GM18907 (cell line): ENCODE data around the gene CCDC110.
"Not testable (repeated sequence)": the region's sequence is repeated elsewhere in the genome, so short reads cannot be mapped to it uniquely, and the experiment has no call there.

Experiments
- ATAC-seq: cut with Tn5 transposase; IDR thresholded peaks from one replicate; pipeline ENCODE4 v1.9.1; 2021; ENCODE audit warnings: mild to moderate bottlenecking, moderate library complexity; ENCODE audit not compliant: unreplicated experiment

The CCDC110 gene

DNA sequence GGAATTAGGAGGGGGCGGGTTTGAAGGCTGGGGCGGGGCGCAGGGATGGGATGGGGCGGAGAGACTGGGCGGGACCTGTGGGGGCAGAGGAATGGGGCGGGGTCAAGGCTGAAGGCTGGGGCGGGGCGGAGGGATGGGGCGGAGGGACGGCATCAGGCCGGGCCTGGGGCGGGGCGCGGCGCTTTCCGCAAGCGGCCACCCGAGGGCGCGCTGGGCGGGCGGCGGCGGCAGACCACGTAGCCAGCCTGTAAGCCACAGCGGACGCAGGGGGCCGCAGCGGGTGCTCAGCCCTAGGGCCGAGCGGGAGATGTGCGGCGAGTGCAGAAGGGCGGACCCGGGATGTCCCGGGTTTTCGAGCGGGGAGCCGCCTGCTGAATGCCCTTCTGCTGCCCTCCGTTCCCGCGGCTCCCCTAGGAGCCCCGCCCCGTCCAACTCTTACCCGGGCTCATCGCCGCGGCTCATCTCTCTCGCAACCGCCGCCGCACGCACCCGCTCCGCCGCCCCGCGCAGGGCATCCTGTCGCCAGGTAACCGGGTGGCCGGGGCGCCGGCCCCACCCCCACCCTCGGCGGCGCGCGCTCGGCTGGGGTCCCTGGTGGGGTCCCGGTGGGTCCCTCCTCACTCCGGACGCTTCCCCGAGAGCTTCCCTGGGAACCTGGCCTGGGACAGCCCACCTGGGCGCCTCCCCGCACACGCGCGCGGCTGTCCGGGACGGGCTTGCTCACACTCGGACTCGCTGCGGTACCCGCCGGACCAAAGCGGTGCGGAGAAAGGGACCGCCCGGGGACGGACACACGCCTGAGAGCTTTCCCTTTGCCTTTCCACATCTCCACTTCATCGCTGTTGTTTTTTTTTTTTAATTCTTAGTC, at the start of gene CCDC110:
Gene CCDC110 (minus strand): TSS at position 499 of the 868 bp plus-strand sequence. CDS start 50 bp downstream, at position 449.
- ATAC-seq, result peak; percentile 89

DNA sequence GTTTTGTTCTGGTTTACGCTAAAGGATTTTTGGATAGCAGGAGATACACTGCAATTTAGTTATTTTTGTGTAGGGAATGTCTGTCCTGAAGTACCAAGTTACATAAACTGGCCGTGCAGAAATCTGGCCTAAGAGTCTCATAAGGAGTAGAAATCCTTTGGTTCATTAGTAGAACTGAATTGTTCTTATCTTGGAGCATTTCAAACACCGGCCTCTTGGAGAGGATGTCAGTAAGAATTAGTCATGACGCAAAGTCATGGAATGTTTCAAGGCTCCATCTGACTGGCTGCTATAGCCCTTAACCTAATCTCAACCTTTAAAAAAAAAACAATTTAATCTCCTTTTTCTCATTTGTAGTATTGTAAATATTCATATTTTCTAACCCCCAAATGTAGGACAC, 48.6 kb upstream of the CCDC110 start:
- ATAC-seq, result no peak

DNA sequence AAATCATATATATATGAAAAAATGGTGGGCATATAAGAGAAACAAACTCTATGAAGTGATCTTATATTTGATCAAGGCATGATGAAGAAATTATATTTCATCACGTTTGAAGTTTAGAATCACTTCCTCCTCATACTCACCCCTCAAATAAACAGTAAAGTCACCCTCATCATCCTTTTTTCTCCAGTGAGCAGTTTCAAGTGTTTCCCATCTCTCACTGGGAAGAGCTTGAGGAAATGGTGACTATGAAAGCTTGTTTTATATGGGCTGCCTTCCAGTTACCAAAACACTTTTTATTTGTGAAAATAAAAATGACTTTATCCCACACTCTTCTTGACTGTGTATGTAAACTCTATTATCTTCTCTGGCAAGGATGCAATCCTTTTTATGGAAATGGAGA, 47.0 kb upstream of the CCDC110 start:
- ATAC-seq, result no peak

DNA sequence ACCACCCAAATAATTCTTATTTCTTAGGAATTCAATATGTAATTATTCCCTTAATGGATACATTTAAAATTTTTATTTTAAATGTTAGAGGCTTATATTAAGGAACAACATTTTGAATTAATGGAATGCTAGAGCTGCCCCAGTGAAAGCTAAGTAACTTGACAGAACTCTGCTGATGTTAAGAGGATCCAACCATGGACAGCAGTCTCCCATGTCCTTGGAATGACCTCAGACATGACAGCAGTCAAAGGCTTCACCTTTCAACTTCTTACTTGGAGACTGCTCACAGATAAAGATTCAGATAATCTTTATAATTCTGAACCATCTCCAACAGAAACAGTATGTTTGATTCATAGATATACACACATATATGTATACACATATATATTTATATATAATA, 46.5 kb upstream of the CCDC110 start:
- ATAC-seq, result no peak

DNA sequence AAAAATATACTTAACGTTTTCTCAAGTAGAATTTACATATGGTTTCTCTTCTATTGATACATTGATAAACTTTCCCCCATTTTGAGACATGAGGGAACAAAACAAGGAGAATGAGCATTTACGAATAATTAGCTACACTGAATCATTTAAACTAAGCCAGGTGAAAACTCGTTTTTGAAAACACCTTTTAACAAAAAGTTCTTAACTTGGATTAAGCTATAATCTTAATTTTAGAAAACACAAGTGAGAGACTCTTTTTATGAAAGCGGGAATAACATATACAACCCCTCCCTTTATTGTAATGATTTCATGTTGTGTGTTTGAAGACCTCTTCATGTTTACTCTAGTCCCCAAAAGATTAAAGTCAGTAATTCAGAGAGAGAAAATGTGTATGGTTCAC, 43.7 kb upstream of the CCDC110 start:
- no peak for ATAC-seq

DNA sequence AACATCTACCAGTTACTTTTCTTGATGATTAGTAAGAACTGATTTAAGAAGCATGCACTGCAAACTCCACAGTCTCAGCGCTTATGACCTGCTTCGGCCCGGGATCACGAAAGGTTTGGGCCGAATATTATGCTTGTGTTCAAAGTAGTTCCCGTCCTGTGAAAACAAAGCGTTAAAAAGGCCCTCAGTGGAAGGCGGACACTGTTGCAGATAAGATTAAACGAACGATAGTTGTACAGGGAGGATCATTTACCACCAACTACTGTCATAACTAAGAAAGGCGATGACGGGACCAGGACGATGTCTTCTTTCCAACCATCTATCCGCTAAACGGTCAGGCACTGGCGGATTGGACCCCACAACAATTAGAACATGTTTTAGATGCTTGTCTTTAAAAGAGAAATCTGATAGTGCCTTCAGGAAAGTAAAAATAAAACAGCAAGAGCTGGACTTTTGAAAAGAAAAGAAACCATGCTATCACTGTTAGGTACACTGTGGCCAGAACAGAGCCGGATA, 42.7 kb upstream of the CCDC110 start:
- no peak for ATAC-seq

DNA sequence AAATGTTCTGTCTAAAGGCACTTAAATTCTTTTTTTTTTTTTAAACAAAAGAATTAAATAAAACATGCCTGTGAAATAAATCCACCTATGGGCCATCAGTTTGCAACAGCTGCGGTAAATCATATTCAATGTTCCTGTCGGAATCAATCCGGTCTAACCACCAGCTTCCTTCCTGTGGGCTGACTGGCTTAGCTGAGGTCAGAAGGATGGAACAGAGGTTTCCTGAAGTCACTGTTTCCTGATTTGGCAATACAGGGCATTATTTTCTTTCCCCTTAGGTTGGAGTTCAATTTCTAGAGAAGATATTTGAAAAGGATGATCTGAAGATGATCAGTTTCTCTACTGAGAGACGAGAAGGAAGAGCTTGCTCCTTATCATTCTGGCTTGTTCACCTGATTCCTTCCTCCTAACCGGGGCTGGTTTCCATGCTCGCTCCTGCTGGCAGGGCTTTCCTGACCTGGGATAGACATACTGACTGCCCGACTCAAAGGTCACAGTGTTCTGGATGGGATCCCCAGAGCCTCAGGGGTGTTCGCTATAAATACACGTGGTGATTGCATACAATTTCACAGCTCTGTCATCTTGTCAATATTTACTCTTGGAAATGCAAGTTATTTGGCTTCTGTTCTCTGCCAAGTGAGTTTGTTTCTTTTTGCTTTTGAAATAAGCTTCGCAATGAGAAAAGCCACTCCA, 42.1 kb upstream of the CCDC110 start:
- no peak for ATAC-seq

DNA sequence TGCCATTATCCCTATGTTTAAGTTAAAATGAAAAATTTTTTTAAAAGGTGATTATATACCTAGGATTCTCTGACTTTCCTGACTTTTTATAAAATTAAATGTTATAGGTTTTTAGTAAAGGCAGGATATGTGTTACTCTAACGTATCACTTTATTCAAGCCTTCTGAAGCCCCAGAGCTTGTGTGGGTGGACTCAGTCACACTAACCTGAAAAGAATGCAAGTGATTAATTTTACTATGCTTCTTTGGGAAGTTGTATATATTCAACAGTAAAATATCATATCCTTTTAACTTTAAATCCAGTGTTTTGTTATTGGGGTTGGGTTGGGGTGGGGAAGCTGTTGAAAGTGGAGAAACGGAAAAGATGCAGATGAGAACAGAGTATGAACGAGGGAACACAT, 41.0 kb upstream of the CCDC110 start:
- no peak for ATAC-seq

DNA sequence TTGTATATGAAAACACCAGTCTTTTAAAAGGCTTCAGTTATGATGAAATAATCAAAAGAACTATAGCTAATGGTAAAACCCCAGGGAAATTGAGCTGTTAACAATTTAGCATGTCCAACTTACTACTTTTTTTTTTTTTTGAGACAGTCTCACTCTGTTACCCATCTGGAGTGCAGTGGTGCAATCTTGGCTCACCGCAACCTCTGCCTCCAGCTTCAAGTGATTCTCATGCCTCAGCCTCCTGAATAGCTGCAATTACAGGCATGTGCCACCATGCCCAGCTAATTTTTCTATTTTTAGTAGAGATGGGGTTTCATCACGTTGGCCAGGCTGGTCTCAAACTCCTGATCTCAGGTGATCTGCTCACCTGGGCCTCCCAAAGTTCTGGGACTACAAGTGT, 39.7 kb upstream of the CCDC110 start:
- ATAC-seq, result not testable (repeated sequence)

DNA sequence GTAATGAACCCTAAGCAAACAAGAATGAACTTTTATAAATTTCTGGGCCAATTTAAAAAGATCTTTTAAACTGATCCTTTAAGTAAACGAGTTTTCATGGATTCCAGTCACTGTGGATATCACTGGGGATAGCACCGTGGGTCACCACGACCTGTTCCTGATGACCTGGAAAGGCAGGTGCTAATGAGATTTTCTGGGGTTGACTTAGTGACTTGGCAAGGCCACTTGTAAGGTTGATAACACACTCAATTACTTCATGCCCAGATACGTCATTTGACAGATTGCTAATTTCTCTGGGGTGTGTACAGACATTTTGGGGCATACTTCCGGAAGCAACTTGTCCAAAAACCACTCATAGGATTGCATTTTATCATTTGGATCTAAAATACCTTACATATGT, 39.3 kb upstream of the CCDC110 start:
- ATAC-seq, result no peak

DNA sequence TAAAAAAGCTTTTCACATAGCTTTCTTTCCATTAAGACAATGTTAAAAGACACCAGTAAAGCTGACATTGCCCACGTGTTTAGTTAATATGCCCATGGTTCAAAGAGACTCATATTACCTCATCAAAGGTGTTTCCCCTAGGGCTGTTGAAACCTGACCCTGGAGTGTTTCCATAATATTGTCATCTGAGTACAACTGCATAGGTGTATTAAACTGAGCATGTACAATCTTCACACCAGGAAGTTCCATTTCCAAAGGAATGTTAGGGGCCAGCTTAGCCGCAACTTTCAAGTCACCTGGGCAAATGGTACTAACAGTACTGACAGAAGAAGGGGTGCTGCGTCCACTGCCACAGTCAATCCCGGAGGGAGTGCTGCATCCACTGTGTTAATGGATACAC, 36.6 kb upstream of the CCDC110 start:
- ATAC-seq, result no peak

DNA sequence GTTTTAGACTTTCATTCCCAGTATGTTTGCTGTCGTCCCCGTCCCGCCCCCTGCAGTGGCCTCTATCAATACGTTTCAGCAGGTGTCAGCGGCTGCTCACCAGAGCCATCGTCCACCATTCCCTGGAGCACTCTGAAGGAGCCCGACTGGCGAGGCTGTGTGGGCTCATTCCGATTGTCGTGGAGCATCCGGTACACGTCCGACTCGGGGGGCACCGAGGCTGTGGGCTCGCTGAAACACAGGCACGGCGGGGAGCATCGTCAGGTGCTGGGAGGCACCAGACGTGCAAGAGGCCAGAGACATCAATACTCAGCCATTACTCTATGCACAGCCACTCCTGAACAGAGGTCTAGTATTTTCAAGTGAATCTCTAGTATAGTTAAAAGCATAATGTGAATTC, 34.9 kb upstream of the CCDC110 start:
- ATAC-seq, result no peak

DNA sequence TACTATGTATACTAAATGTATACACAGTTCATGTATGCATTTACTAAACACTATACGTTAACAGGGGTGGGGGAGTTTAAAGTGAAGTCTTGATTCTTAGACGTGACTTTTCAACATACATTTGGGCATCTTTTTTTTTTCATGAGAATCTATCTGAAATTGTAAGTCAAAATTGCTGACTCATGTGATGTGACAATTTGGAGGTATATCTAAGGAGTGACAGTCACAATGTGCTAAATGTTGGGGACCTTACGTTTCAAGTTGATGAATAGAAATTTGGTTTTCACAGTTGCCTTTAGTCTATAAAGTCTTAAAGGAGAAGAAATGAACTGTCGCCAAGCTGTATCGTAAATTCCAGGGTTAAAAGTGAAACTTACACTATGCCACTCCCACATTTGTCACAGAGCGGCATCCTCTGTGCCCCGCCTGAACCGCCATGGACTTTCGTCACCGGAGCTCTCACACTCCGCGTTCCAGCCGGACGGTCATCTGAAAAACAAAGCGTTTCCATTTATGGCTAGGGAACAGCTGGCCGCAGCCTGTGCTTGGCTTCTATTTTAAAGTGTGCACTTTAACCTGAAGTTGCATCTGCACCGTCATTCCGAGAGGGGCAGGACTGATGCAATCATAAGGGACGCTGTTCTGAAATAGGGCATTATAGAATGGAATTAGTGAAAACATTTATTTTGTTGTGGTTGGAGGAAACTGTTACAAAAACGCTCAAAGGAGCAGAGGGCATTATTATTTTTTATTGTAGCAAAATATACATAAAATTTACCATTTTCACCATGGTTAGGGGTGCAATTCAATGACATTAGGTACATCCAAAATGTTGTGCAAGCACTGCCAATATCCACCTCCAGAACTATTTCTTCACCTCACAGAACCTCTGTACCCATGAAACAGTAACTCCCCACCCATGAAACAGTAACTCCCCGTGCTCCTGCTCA, 32.8 kb upstream of the CCDC110 start:
- no peak for ATAC-seq

DNA sequence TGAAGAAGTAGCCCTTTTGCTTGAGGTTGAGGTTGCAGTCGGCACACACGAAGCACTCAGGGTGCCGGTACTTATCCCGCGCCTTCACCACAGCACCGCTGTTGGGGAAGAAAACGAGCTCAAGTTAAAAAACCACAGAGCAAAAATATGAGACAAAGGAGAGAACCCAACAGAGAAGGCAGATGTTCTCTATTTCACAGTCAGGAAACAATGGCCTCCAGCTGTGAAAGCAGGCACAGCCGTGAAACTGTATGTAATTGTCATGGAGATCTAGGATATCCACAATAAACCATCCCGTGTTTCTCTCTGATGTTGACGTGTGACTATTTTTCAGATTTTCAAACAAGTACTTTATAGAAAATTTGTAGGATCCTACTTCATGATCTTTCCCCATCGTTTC, 30.9 kb upstream of the CCDC110 start:
- no peak for ATAC-seq

DNA sequence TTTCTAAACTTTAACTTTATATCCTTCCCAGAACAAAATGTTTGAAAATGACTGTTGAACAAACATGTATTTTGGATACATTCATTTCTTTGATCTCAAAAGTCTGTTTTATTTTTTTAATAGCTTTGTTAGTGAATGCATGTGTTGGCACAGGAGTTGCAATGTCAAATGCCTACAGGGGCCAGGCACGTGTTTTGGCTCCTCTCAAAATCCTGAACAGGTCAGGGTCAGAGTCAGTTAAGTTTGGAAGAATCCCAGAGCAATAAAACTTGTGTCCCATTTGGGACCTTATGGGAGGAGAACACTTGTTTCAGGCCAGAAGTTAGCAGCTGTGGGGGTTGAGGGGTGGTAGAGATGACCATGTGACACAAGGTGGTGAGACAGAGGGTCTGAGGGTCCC, 29.0 kb upstream of the CCDC110 start:
- ATAC-seq, result no peak

DNA sequence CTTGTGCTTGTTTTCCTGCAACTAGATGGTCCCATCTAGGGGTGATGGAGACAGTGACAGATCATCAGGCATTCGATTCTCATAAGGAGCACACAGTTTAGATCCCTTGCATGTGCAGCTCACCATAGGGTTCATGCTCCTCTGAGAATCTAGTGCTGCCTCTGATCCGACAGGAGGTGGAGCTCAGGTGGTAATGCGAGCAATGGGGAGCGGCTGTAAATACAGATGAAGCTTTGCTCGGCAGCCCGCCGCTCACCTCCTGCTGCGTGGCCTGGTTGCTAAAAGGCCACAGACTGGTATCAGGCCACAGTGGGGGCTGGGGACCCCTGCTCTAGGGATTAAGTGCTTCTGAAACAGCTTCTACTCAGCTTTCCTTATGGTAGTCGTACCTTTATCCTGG, 28.5 kb upstream of the CCDC110 start:
- ATAC-seq, result no peak

DNA sequence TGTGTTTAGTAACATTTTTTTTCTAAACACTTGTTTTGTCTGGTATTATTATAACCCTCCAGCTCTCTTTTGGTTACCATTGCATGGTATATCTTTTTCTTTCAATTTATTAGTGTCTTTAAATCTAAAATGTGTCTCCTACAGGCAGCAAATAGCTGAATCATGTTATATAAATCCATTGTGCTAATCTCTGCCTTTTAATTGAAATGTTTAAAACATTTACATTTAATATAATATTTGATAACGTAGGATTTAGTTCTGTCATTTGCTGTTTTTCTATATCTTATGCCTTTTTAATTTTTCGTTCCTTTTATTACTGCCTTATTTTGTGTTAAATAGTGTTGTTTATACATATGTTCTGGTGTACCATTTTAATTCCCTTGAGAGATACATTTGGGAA, 17.1 kb upstream of the CCDC110 start:
- ATAC-seq, result no peak

DNA sequence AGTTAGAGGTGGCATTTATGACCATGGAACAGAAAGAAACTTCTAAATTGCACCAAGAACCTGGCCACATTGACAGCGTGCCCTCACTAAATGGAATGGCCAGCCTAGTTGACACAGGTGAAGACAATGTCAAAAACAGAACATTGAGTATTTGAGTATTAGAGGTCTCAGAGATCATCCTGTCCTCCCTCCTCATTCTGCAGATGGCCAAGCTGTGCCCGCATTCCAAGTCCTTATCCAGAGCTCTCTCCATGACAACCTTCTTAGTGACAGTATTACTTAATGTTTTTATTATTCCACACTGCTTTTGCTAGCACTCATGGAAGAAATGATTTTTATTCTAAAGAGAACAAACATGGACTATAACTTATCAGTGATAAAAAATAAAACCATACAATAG, 9.9 kb upstream of the CCDC110 start:
- no peak for ATAC-seq

DNA sequence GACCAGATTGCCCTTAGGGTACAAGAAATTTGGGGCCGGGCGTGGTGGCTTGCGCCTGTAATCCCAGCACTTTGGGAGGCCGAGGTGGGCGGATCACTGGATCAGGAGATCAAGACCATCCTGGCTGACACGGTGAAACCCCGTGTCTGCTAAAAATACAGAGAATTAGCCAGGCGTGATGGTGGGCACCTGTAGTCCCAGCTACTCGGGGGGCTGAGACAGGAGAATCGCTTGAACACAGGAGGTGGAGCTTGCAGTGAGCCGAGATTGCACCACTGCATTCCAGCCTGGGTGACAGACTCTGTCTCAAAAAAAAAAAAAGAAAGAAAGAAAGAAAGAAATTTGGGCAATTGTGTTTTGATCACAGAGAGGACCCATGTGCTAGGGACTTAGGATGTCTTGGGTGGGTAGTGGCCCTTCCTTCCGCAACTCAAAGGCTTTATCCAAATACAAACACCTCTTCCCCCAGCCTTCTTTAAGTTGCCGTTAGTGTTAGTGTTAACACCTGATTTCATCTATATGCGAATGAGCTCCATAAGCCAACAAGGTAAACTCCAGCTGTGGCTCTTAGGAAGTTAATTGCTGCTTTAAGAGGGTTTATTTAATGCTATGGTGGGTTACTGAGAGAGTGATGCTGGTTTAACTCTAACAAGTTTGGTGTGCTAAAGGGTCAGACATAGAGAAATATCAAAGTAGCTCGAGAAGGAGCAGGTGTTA, 8.6 kb upstream of the CCDC110 start:
- peak; percentile 19 for ATAC-seq

DNA sequence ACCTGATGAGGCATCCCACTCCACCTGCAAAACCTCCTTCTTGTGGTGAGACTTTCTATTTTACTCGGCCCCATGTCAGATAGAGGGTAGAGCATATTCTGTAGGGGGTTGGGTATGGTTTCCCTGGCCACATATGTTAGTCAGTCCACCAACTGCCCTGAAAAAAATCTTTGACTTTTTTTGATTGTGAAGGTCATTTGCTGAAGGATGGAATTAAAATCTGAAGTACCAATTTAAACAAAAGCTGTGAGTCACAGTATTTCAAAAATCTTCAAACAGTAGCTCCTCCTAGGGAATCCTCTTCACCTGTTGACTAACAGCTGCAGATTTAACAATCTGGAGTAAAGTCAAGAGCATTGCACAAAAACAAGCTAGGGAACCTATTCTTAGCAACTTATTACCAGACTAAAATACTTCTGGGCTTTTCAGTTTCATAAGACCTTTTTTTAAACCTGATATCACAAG, 8.0 kb upstream of the CCDC110 start:
- peak; percentile 91 for ATAC-seq
